ENCODE results near the gene TCF4.

DNA sequence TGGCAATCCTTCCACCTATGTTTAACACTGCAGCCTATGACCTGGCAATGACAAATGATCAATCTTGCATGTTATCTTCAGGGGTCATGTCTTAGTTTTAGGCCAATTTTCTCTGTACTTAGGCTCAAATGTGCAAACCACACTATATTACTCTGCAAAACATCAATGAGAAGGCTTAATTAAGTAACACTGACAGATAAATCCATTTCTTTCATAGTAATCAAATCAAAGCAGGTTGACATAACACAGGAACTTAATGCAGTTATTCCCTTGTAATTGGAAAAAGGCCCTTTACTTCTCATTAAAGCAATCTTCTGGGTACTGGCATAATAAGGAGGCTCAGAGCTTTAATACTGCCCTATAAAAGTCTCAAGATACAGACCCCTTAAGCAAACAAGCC is 114.4 kb downstream of the TCF4 start:
- TF ChIP-seq EP300 (IDR thresholded peaks at IDR 0.05): no peak
- TF ChIP-seq, protein P1, sequence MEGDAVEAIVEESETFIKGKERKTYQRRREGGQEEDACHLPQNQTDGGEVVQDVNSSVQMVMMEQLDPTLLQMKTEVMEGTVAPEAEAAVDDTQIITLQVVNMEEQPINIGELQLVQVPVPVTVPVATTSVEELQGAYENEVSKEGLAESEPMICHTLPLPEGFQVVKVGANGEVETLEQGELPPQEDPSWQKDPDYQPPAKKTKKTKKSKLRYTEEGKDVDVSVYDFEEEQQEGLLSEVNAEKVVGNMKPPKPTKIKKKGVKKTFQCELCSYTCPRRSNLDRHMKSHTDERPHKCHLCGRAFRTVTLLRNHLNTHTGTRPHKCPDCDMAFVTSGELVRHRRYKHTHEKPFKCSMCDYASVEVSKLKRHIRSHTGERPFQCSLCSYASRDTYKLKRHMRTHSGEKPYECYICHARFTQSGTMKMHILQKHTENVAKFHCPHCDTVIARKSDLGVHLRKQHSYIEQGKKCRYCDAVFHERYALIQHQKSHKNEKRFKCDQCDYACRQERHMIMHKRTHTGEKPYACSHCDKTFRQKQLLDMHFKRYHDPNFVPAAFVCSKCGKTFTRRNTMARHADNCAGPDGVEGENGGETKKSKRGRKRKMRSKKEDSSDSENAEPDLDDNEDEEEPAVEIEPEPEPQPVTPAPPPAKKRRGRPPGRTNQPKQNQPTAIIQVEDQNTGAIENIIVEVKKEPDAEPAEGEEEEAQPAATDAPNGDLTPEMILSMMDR (IDR thresholded peaks at IDR 0.05): no peak
- no peak for TF ChIP-seq POLR2A (IDR thresholded peaks at IDR 0.05; ENCODE audit: low read depth)
- TF ChIP-seq POLR2AphosphoS5 (IDR thresholded peaks at IDR 0.05): no peak
